ENCODE measurements around the gene PDZD4. TPM values are rescaled to one million over a fixed set of nuclear protein-coding genes. Genes with fewer than 3 reads are reported as not detected.

The PDZD4 gene
- total and polyA plus RNA-seq, 5 experiments from 2014 or later: 0.31 to 1.5 (median 0.53) TPM; not detected in 1

- H3K4me3 Mint-ChIP-seq: peak overlapping the region in 3 of 10 donors; percentile 30 to 41 (median 36)
- H3K4me1 Mint-ChIP-seq: peaks cover 8 to 22% (median 17%) of the 10 kb centered on the region in 4 donors
- H3K27ac Mint-ChIP-seq: no peak overlapping the region
- DNase-seq (no peak), ATAC-seq (no peak)
- POLR2A ChIA-PET: interaction anchor here (1.5 kb wide), 1 partner anchor 181 kb away, joined by 3 read pairs; no protein-coding TSS in a partner anchor
- no peaks in the 10 kb centered on the region for H3K36me3 Mint-ChIP-seq
- no peaks in the 10 kb centered on the region for H3K9me3 Mint-ChIP-seq
- no peaks in the 10 kb centered on the region for H3K27me3 Mint-ChIP-seq
Observed at GRCh38 chrX:153766871-153767673, 63.3 kb downstream of the PDZD4 start.

GRCh38 chrX:153766098-153766817 lies 64.1 kb downstream of the PDZD4 start:
- H3K27me3 Mint-ChIP-seq: no peaks in the 10 kb centered on the region
- H3K9me3 Mint-ChIP-seq: no peaks in the 10 kb centered on the region
- ATAC-seq (peak; percentile 58 to 61), DNase-seq (peak in 3 of 10 donors; percentile 9 to 12 (median 10))
- peaks cover 8 to 22% (median 17%) of the 10 kb centered on the region in 4 donors for H3K4me1 Mint-ChIP-seq
- peak overlapping the region in 5 of 10 donors; percentile 22 to 36 (median 30) for H3K4me3 Mint-ChIP-seq
- peak overlapping the region in 1 of 10 donors; percentile 78 for H3K27ac Mint-ChIP-seq
- H3K36me3 Mint-ChIP-seq: no peaks in the 10 kb centered on the region
- POLR2A ChIA-PET: interaction anchor here (1.5 kb wide), 1 partner anchor 182 kb away, joined by 3 read pairs; no protein-coding TSS in a partner anchor

- DNase-seq (no peak), ATAC-seq (no peak)
- Mint-ChIP-seq H3K27me3 (no peaks in the 10 kb centered on the region), H3K27ac (no peak overlapping the region), H3K4me1 (peaks cover 8 to 22% (median 17%) of the 10 kb centered on the region in 4 donors), H3K36me3 (no peaks in the 10 kb centered on the region), H3K4me3 (no peak overlapping the region), H3K9me3 (no peaks in the 10 kb centered on the region)
- POLR2A ChIA-PET: interaction anchor here (1.5 kb wide), 1 partner anchor 182 kb away, joined by 3 read pairs; no protein-coding TSS in a partner anchor
Observed at GRCh38 chrX:153765138-153766079, 64.9 kb downstream of the PDZD4 start.

- H3K4me1 Mint-ChIP-seq: peaks cover 8 to 22% (median 17%) of the 10 kb centered on the region in 4 donors
- no peak for DNase-seq
- H3K36me3 Mint-ChIP-seq: no peaks in the 10 kb centered on the region
- no peak overlapping the region for H3K27ac Mint-ChIP-seq
- no peak for ATAC-seq
- no peaks in the 10 kb centered on the region for H3K27me3 Mint-ChIP-seq
- POLR2A ChIA-PET: interaction anchor here (0.8 kb wide), 1 partner anchor 160 kb away, joined by 3 read pairs; no protein-coding TSS in a partner anchor
- H3K4me3 Mint-ChIP-seq: no peak overlapping the region
- no peaks in the 10 kb centered on the region for H3K9me3 Mint-ChIP-seq
Observed at GRCh38 chrX:153764786-153765137, 65.6 kb downstream of the PDZD4 start.

GRCh38 chrX:153763989-153764755 lies 66.2 kb downstream of the PDZD4 start, which contains the start of gene PLXNB3:
TSS of gene PLXNB3 (plus strand) at chrX:153764249. CDS start at chrX:153765536, 1,287 bp downstream.
- Mint-ChIP-seq H3K4me1 (peaks cover 8 to 22% (median 17%) of the 10 kb centered on the region in 4 donors), H3K27ac (peak within 1 kb of the TSS in 2 of 10 donors; percentile 8 to 74), H3K9me3 (no peaks in the 10 kb centered on the region), H3K4me3 (peak within 1 kb of the TSS in 1 of 10 donors; percentile 58), H3K36me3 (no peaks in the 10 kb centered on the region), H3K27me3 (no peaks in the 10 kb centered on the region)
- POLR2A ChIA-PET: interaction anchor here (0.8 kb wide), 1 partner anchor 161 kb away, joined by 3 read pairs; no protein-coding TSS in a partner anchor
- DNase-seq (peak; percentile 54 to 84 (median 70)), ATAC-seq (peak; percentile 87 to 90)

GRCh38 chrX:153763298-153763932 lies 66.9 kb downstream of the PDZD4 start:
- H3K27me3 Mint-ChIP-seq: no peaks in the 10 kb centered on the region
- no peaks in the 10 kb centered on the region for H3K9me3 Mint-ChIP-seq
- peaks cover 8 to 22% (median 19%) of the 10 kb centered on the region in 4 donors for H3K4me1 Mint-ChIP-seq
- H3K27ac Mint-ChIP-seq: no peak overlapping the region
- peak overlapping the region in 1 of 10 donors; percentile 58 for H3K4me3 Mint-ChIP-seq
- DNase-seq: no peak
- no peaks in the 10 kb centered on the region for H3K36me3 Mint-ChIP-seq
- POLR2A ChIA-PET: no interaction called here
- ATAC-seq: no peak

GRCh38 chrX:153762626-153763173 lies 67.6 kb downstream of the PDZD4 start:
- ATAC-seq (no peak), DNase-seq (no peak)
- Mint-ChIP-seq H3K27ac (no peak overlapping the region), H3K4me3 (no peak overlapping the region), H3K4me1 (peaks cover 5 to 15% (median 15%) of the 10 kb centered on the region in 4 donors), H3K27me3 (no peaks in the 10 kb centered on the region), H3K36me3 (no peaks in the 10 kb centered on the region), H3K9me3 (no peaks in the 10 kb centered on the region)
- POLR2A ChIA-PET: no interaction called here

GRCh38 chrX:153761863-153762262 lies 68.5 kb downstream of the PDZD4 start:
- Mint-ChIP-seq H3K9me3 (no peaks in the 10 kb centered on the region), H3K27ac (no peak overlapping the region)

GRCh38 chrX:153755136-153755535 lies 75.2 kb downstream of the PDZD4 start:
- DNase-seq: no peak
- no peak overlapping the region for H3K4me3 Mint-ChIP-seq
- POLR2A ChIA-PET: interaction anchor here (0.7 to 1.1 kb wide), 2 partner anchors 17 to 193 kb away, joined by 4 to 7 read pairs; no protein-coding TSS in a partner anchor

More at GRCh38 chrX:153761863-153762262, 68.5 kb downstream of the PDZD4 start:
- H3K36me3 Mint-ChIP-seq: no peaks in the 10 kb centered on the region
- peaks cover 5 to 15% (median 15%) of the 10 kb centered on the region in 4 donors for H3K4me1 Mint-ChIP-seq
- H3K27me3 Mint-ChIP-seq: no peaks in the 10 kb centered on the region
- no peak for ATAC-seq
- no peak for DNase-seq
- no peak overlapping the region for H3K4me3 Mint-ChIP-seq
- POLR2A ChIA-PET: no interaction called here

More at GRCh38 chrX:153755136-153755535, 75.2 kb downstream of the PDZD4 start:
- H3K27me3 Mint-ChIP-seq: no peaks in the 10 kb centered on the region
- no peaks in the 10 kb centered on the region for H3K36me3 Mint-ChIP-seq
- ATAC-seq: no peak
- peaks cover 0 to 5% (median 0%) of the 10 kb centered on the region in 4 donors for H3K4me1 Mint-ChIP-seq
- H3K27ac Mint-ChIP-seq: no peak overlapping the region
- no peaks in the 10 kb centered on the region for H3K9me3 Mint-ChIP-seq
